HCT116 (cell line): ENCODE data around the gene NHLRC1. TPM values are rescaled to one million over a fixed set of nuclear protein-coding genes. Genes with fewer than 3 reads are reported as not detected.

Source experiments
- ATAC-seq: fragments of 200-7000 bp; cut with Tn5 transposase; 2 replicates; pipeline ENCODE4 v1.9.1; 2020; ENCODE audit warnings: mild to moderate bottlenecking, moderate library complexity
- BruUV-seq: library from RNA; stranded (reverse); fragments of 400-500 nt; replicated peaks from 2 replicates; lab custom pipeline; 2021; lab: Mats Ljungman, UMichigan
- CTCF ChIA-PET: fragments of 300-600 bp; sonication (Branson Sonifier 250); formaldehyde crosslinking; loops from one replicate; lab custom pipeline; 2021; ENCODE audit warnings: antibody characterized with exemption; lab: Charles Lee
- POLR2A ChIA-PET: fragments of 300-600, 350-600 bp; sonication (Branson Sonifier 250); formaldehyde crosslinking; loops from one replicate; lab custom pipeline; 2021; ENCODE audit warnings: antibody characterized with exemption; lab: Charles Lee
- RAD21 ChIA-PET, 2 experiments: fragments of 300-600 bp; sonication (Branson Sonifier 250); formaldehyde crosslinking; loops; one replicate each; lab custom pipeline; 2023; ENCODE audit warnings: low total read pairs in 2 of 2; ENCODE audit not compliant: uncharacterized antibody in 2 of 2, unreplicated experiment in 2 of 2, low non-redundant PET in 1 of 2; lab: Charles Lee
- DNase-seq: peaks from one replicate; pipeline ENCODE4 v3.0.0-alpha.2; 2010; ENCODE audit warnings: low read depth, low spot score
- H2AFZ ChIP-seq: fragments of 200-600 bp; shearing (Covaris generic), sonication (generic); 2 replicates; pipeline ENCODE4 v1.6.1; 2017; ENCODE audit warnings: low read depth, mixed run types, mixed read lengths, antibody characterized with exemption, low read length; ENCODE audit not compliant: poor library complexity, severe bottlenecking
- H3K27ac ChIP-seq: 2 replicates; pipeline ENCODE4 v1.5.1; 2012; ENCODE audit warnings: low read depth, low read length
- H3K27me3 ChIP-seq: fragments of 200-600 bp; sonication (generic); 2 replicates; pipeline ENCODE4 v1.6.1; 2016; ENCODE audit warnings: mixed run types, low read length, mixed read lengths; ENCODE audit not compliant: insufficient read depth
- H3K36me3 ChIP-seq, 2 experiments: fragments of 200-500 bp in 1 of 2; fragments of 200-600 bp in 1 of 2; sonication (Bioruptor generic) in 1 of 2; sonication (generic) in 1 of 2; 2 replicates each; pipeline versions ENCODE4 v1.5.1 to v1.6.1; 2014 to 2016; ENCODE audit warnings: low read length in 2 of 2, inconsistent platforms in 1 of 2, mixed read lengths in 1 of 2, mixed run types in 1 of 2; ENCODE audit not compliant: insufficient read depth in 2 of 2, control insufficient read depth in 1 of 2
- H3K4me1 ChIP-seq, 2 experiments: fragments of 200-600 bp in 1 of 2; sonication (generic) in 1 of 2; 2 replicates each; pipeline versions ENCODE4 v1.5.1 to v1.6.1; 2012 to 2017; ENCODE audit warnings: low read length in 2 of 2, inconsistent platforms in 1 of 2, mild to moderate bottlenecking in 1 of 2, mixed read lengths in 1 of 2, mixed run types in 1 of 2, moderate library complexity in 1 of 2; ENCODE audit not compliant: insufficient read depth in 2 of 2, control insufficient read depth in 1 of 2
- H3K4me2 ChIP-seq: fragments of 200-600 bp; sonication (generic); 2 replicates; pipeline ENCODE4 v1.6.1; 2017; ENCODE audit warnings: mixed run types, low read length, mixed read lengths
- H3K4me3 ChIP-seq, 2 experiments: fragments of 200-600 bp in 1 of 2; sonication (generic) in 1 of 2; replicated peaks in 1 of 2; 2 replicates each; pipeline ENCODE4 v1.5.1; 2011 to 2016; ENCODE audit warnings: low read length in 2 of 2, control low read depth in 1 of 2, low read depth in 1 of 2, mild to moderate bottlenecking in 1 of 2, mixed read lengths in 1 of 2, mixed run types in 1 of 2
- H3K79me2 ChIP-seq: fragments of 200-600 bp; sonication (generic); 2 replicates; pipeline ENCODE4 v1.6.1; 2017; ENCODE audit warnings: mild to moderate bottlenecking, mixed run types, low read length, moderate library complexity, mixed read lengths; ENCODE audit not compliant: insufficient read depth
- H3K9ac ChIP-seq: fragments of 200-600 bp; sonication (generic); 2 replicates; pipeline ENCODE4 v1.6.1; 2016; ENCODE audit warnings: low read length, mixed read lengths
- H3K9me2 ChIP-seq: fragments of 200-600 bp; sonication (generic), shearing (Covaris generic); 2 replicates; pipeline ENCODE4 v1.6.1; 2017; ENCODE audit warnings: mixed run types, mild to moderate bottlenecking, moderate library complexity; ENCODE audit not compliant: insufficient read depth
- H3K9me3 ChIP-seq, 2 experiments: fragments of 200-500 bp in 1 of 2; fragments of 200-600 bp in 1 of 2; sonication (Bioruptor generic) in 1 of 2; sonication (generic) in 1 of 2; 2 replicates each; pipeline ENCODE4 v1.6.1; 2014 to 2017; ENCODE audit warnings: low read length in 2 of 2, mixed read lengths in 2 of 2, inconsistent platforms in 1 of 2, low read depth in 1 of 2, mild to moderate bottlenecking in 1 of 2, mixed run types in 1 of 2, moderate library complexity in 1 of 2; ENCODE audit not compliant: control insufficient read depth in 1 of 2, insufficient read depth in 1 of 2
- H4K20me1 ChIP-seq: fragments of 200-600 bp; sonication (generic), shearing (Covaris generic); 2 replicates; pipeline ENCODE4 v1.6.1; 2017; ENCODE audit warnings: mixed run types, mild to moderate bottlenecking, moderate library complexity; ENCODE audit not compliant: insufficient read depth
- ATF3 ChIP-seq: IDR thresholded peaks from 2 replicates; pipeline ENCODE4 v1.6.1; 2012
- CBX3 ChIP-seq: IDR thresholded peaks from 2 replicates; pipeline ENCODE4 v1.6.1; 2012; ENCODE audit warnings: low read depth
- EZH2 ChIP-seq: fragments of 200-600 bp; sonication (generic); IDR thresholded peaks from 2 replicates; pipeline ENCODE4 v1.6.1; 2017; ENCODE audit warnings: antibody characterized with exemption, mixed run types
- FOSL1 ChIP-seq: IDR thresholded peaks from 2 replicates; pipeline ENCODE4 v1.6.1; 2012; ENCODE audit warnings: low read depth
- POLR2AphosphoS5 ChIP-seq: IDR thresholded peaks from 2 replicates; pipeline ENCODE4 v1.6.1; 2011; ENCODE audit warnings: mild to moderate bottlenecking, low read depth, low read length, moderate library complexity
- RAD21 ChIP-seq: IDR thresholded peaks from 2 replicates; pipeline ENCODE4 v1.6.1; 2012; ENCODE audit warnings: low read depth, mild to moderate bottlenecking
- TCF7L2 ChIP-seq: IDR thresholded peaks from 2 replicates; pipeline ENCODE4 v1.7.0; 2011; ENCODE audit warnings: borderline replicate concordance, inconsistent platforms; ENCODE audit not compliant: insufficient read depth, insufficient read length; ENCODE audit errors: extremely low read depth
- YY1 ChIP-seq: IDR thresholded peaks from 2 replicates; pipeline ENCODE4 v1.6.1; 2011; ENCODE audit warnings: low read length, low read depth, moderate library complexity, mild to moderate bottlenecking; ENCODE audit not compliant: insufficient replicate concordance; ENCODE audit errors: extremely low read depth
- ZFX ChIP-seq: fragments of 450-650 bp; IDR thresholded peaks from 2 replicates; pipeline ENCODE4 v1.6.1; 2017
- ZNF274 ChIP-seq: fragments of 200-500 bp; sonication (Bioruptor generic); IDR thresholded peaks from 2 replicates; pipeline ENCODE4 v1.6.1; 2014; ENCODE audit warnings: mild to moderate bottlenecking, low read depth, low read length, inconsistent platforms
- intact Hi-C: fragments of 100-400 bp; cut with micrococcal nuclease; formaldehyde crosslinking; loops from 2 replicates; pipeline ENCODE4 v1.10.0; 2022
- total RNA-seq: library from RNA; stranded (reverse); gene quantifications from one replicate; pipeline ENCODE4 v1.2.1, GENCODE V29; 2021; ENCODE audit not compliant: unreplicated experiment
- TF ChIP-seq, protein P1 (sequence below): IDR thresholded peaks from 2 replicates; pipeline ENCODE4 v1.6.1; 2012
- TF ChIP-seq, protein P2 (sequence below): IDR thresholded peaks from 2 replicates; pipeline ENCODE4 v1.6.1; 2011; ENCODE audit warnings: mild to moderate bottlenecking, low read length, moderate library complexity; ENCODE audit not compliant: insufficient replicate concordance; ENCODE audit errors: extremely low read depth
- TF ChIP-seq, protein P3 (sequence below): IDR thresholded peaks from 2 replicates; pipeline ENCODE4 v1.6.1; 2012; ENCODE audit warnings: low read depth

The NHLRC1 gene
- total RNA-seq, 1 experiment from 2014 or later: not detected

GRCh38 chr6:18096423-18096822, 26.1 kb downstream of the NHLRC1 start:
- no peaks in the 10 kb centered on the region for H3K79me2 ChIP-seq
- H2AFZ ChIP-seq: no peak overlapping the region
- no peak overlapping the region for H3K4me2 ChIP-seq
- no peaks in the 10 kb centered on the region for H3K27me3 ChIP-seq
- ChIA-PET RAD21 (no interaction called here), POLR2A (interaction anchor here (0.6 kb wide), 1 partner anchor 65 kb away, joined by 4 read pairs; no protein-coding TSS in a partner anchor), CTCF (no interaction called here)
- no peaks in the 10 kb centered on the region for H4K20me1 ChIP-seq
- H3K9me2 ChIP-seq: no peaks in the 10 kb centered on the region
- intact Hi-C loops: no loop called here
- no peak for ATAC-seq
- no peaks in the 10 kb centered on the region for H3K4me1 ChIP-seq
- no peak for TF ChIP-seq ZNF274
- TF ChIP-seq, protein P1, sequence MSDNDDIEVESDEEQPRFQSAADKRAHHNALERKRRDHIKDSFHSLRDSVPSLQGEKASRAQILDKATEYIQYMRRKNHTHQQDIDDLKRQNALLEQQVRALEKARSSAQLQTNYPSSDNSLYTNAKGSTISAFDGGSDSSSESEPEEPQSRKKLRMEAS: no peak
- TF ChIP-seq RAD21: no peak
- TF ChIP-seq ATF3: no peak
- no peak for TF ChIP-seq FOSL1
- no peak for TF ChIP-seq CBX3
- TF ChIP-seq ZFX: no peak
- no peak for TF ChIP-seq YY1
- TF ChIP-seq, protein P2, sequence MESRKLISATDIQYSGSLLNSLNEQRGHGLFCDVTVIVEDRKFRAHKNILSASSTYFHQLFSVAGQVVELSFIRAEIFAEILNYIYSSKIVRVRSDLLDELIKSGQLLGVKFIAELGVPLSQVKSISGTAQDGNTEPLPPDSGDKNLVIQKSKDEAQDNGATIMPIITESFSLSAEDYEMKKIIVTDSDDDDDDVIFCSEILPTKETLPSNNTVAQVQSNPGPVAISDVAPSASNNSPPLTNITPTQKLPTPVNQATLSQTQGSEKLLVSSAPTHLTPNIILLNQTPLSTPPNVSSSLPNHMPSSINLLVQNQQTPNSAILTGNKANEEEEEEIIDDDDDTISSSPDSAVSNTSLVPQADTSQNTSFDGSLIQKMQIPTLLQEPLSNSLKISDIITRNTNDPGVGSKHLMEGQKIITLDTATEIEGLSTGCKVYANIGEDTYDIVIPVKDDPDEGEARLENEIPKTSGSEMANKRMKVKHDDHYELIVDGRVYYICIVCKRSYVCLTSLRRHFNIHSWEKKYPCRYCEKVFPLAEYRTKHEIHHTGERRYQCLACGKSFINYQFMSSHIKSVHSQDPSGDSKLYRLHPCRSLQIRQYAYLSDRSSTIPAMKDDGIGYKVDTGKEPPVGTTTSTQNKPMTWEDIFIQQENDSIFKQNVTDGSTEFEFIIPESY: no peak
- no peak for TF ChIP-seq POLR2AphosphoS5
- no peak for TF ChIP-seq EZH2
- TF ChIP-seq, protein P3, sequence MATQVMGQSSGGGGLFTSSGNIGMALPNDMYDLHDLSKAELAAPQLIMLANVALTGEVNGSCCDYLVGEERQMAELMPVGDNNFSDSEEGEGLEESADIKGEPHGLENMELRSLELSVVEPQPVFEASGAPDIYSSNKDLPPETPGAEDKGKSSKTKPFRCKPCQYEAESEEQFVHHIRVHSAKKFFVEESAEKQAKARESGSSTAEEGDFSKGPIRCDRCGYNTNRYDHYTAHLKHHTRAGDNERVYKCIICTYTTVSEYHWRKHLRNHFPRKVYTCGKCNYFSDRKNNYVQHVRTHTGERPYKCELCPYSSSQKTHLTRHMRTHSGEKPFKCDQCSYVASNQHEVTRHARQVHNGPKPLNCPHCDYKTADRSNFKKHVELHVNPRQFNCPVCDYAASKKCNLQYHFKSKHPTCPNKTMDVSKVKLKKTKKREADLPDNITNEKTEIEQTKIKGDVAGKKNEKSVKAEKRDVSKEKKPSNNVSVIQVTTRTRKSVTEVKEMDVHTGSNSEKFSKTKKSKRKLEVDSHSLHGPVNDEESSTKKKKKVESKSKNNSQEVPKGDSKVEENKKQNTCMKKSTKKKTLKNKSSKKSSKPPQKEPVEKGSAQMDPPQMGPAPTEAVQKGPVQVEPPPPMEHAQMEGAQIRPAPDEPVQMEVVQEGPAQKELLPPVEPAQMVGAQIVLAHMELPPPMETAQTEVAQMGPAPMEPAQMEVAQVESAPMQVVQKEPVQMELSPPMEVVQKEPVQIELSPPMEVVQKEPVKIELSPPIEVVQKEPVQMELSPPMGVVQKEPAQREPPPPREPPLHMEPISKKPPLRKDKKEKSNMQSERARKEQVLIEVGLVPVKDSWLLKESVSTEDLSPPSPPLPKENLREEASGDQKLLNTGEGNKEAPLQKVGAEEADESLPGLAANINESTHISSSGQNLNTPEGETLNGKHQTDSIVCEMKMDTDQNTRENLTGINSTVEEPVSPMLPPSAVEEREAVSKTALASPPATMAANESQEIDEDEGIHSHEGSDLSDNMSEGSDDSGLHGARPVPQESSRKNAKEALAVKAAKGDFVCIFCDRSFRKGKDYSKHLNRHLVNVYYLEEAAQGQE: no peak
- TF ChIP-seq TCF7L2: no peak
- BruUV-seq: no TSS peak
- DNase-seq: no peak
- H3K9me3 ChIP-seq: no peaks in the 10 kb centered on the region
- H3K4me3 ChIP-seq: no peak overlapping the region
- H3K36me3 ChIP-seq: no peaks in the 10 kb centered on the region
- no peak overlapping the region for H3K9ac ChIP-seq
- no peak overlapping the region for H3K27ac ChIP-seq
